HG03520 (cell line): ENCODE measurements around the gene WWOX.

Experiments
- ATAC-seq: cut with Tn5 transposase; IDR thresholded peaks from one replicate; pipeline ENCODE4 v1.9.1; 2021; ENCODE audit warnings: mild to moderate bottlenecking, moderate library complexity; ENCODE audit not compliant: unreplicated experiment

WWOX gene

DNA sequence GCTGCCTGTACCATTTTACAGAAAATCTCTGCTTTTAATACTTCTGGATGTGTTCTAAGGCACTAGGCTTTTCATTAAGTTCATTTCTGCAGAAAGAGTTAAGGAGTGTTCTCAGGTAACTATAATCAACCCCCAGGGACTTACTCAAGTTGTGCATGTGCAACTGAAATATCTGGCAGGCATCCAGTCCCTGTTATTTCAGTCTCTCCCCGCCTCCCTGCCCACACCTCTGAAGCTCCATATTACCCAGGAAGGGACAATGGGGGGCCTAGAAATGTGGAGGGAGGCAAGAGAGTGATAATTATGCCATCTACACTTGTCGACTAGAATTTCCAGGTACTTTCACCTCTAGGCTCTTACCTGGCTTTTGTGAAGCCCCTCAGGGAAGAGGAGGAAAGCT, 1068.9 kb downstream of the WWOX start:
- ATAC-seq: no peak

GRCh38 chr16:79169239-79169638, 1069.8 kb downstream of the WWOX start:
- ATAC-seq: no peak

GRCh38 chr16:79170555-79171246, 1071.2 kb downstream of the WWOX start:
- no peak for ATAC-seq

DNA sequence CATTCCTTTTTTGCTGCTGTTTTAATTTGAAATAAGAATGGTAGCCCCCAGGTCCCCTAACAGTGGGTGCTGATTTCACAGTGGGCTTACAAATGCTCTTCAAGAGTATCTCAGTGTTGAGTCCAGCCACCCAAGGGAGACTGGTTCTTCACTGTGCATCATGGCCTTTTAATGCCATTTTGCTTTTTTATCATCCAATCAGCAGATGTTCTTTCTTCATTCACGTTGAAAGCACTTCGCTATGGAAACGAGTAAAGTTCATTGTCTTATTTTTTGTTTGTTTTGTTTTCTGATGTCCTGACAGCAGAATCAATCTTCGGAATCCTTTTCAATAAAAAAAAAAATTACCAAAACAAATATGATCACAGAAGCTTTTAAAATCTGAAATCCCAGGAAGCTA, 1072.0 kb downstream of the WWOX start:
- ATAC-seq: no peak

DNA sequence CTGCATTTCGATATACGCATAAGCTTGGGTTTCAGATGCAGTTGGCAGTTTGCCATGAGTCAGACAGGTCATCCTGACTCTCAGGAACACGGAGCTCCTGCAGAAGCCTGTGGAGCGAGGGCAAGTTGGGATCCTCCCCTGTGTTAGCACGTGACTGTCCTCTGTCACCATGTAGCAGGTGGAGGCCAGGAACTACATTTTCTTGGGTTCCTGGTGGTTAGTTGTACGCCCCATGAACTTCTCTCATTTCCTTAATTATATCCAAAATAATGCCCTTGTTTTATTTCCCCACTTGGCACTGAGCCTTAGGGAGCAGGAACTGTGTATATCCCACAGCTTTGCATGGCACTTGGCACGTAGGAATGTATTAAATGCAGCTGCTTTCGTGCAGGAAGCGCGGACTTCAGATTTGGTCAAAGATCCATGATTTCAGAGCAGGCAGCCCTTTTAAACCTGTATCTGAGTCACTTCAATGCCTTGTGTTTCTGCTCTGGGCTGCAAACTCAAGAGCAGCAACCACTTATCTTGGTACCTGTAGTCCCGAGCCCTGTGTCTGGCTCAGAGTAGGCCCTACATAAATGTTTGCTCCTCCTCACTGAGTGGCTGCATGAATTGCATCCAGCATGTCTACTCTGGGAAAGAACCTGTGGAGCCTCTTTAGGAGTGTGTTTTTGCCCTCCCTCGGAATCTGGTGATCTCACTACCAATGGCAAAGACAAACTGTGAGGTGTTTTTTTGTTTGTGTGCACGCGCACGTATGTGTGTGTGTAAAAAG, 1072.7 kb downstream of the WWOX start:
- no peak for ATAC-seq

DNA sequence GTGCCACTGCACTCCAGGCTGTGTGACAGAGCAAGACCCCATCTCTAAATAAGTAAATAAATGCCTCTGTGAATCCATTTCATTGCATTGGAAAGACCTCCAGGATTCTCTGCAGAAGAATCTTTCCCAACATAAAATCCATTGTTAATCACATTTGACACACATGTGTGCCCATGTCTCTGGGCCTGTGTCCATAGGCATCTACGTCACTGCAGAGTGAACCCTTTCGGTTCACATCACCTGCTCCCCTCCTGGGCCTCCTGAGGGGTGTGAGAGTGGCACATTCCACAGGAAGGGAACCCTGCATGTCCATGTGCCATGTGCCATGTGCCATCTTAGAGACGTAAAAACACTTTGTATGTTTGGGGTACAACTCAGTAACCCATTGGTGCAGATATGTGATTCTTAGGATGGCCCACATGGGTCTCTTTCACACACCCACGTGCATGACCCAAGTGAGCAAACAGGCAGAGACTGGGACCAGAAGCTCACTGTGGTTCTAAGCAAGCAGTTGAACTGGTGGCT, 1073.6 kb downstream of the WWOX start:
- no peak for ATAC-seq

- ATAC-seq: no peak
Observed at GRCh38 chr16:79173919-79174318, 1074.5 kb downstream of the WWOX start.

DNA sequence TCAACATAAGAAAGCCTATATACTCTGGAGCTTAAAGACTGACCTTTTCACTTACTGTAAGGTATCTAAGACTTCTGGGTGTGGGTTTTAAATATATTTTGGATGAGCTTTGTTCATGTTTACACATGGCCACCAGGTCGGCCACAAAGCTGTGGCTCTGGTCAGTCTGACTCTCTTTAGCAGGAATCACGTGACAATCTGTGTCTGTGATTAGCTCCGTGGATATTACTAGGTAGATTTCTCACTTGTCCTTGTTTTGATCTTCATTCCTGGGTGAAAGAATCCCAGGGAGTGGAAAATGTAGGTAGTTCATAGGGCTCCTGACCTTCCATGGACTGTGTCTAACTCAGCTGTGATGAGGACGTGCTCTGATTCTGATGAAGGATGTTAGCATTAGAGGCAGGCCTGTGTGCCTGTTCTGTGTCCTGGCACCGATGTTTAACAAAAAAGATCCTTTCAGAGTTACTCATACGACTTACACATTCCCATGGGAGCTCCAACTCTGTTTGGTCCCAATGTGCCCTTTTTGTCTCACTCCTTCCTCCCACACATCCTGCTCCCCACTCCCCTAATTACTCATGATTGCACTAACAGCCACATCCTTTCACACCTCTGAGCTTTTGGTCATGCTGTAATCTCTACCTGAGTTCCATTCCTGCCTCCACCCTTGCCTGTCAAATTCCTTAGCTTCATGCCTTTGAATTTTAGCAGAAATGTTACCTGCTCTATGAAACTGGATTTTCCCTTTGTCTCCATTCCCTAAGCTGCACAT, 1076.0 kb downstream of the WWOX start:
- ATAC-seq: no peak

DNA sequence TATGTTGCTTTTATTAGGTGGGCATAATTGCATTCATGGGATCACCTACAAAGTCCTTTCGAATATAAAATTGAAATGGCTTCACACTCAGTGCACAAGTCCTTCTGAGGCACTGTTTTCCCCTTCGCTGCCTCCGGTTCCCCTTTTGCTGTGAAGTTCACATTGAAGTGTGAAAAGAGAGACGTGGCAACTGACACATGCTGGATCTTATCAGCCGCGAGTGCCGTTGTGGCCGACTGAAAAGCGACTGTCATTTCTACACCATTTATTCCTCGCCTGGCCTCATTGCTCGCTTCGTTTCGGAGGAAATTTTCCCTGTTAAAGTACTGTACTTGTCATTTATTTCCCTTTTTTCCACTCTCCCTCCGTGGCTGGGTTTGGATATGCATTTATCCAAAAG, 1077.6 kb downstream of the WWOX start:
- no peak for ATAC-seq

GRCh38 chr16:79181419-79181818, 1082.0 kb downstream of the WWOX start:
- ATAC-seq: no peak

GRCh38 chr16:79182616-79183015, 1083.2 kb downstream of the WWOX start:
- ATAC-seq: no peak

DNA sequence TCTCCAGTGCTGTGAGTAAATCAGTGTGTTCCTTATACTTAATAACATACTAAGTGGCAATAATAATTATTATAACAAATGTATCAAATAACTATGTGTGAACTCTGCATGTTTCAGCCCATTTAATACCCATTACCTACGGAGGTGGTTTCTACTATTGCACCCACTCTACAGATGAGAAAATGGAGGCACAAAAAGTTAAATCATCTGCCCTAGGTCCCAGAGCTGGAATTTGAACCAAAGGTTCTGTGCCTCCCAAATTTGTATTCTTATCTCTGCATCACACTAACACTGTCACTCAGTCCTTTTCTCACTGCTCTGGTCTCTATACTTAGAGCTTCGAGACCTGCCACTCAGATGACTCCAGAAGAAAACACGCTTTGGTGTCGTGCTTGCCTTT, 1084.1 kb downstream of the WWOX start:
- ATAC-seq: no peak

DNA sequence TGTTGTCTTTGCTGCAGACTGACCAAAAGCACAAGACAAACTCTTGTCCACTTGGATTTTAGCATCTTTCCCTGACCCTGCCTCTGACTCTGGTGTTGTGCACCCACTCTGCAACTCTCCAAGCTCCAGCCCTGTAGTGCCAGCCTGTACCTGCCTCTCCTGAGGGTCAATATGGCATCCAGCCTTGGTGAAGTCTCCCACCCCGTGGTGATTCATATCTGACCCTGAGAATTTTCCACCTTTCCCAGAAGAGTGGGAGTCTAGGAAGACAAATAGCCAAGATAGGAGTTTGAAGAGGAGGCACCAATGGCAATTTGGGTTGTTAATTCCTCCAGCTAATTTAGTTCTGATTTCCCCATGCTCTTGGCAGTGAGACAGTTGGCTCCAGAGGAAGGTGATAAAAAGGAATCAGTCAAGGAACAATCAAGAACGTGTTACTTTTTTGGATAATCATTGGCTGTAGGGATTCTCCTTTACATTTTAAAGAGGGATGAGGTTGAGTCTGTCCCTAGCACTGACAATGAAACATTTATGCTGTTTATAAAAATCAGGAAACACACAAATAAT, 1085.1 kb downstream of the WWOX start:
- no peak for ATAC-seq

DNA sequence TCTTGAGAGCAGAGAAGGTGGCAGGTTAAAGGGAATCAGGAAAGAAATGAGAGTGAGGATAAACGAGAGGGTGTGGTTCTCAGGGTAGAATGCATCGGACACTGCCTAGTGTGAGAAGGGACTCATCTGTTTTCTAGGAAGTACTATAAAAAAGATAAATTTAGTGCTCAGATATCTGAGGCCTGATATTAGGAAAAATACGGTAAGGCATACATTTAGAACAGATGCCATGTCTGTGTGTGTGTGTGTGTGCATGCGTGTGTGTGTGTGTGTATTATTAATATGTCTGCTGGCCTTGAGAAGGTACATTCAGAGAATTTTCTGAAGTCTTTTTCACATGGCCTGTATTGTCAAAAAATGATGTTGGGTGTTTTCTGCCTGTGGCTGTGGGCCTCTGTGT, 1086.3 kb downstream of the WWOX start:
- no peak for ATAC-seq

GRCh38 chr16:79186196-79186595, 1086.7 kb downstream of the WWOX start:
- no peak for ATAC-seq

DNA sequence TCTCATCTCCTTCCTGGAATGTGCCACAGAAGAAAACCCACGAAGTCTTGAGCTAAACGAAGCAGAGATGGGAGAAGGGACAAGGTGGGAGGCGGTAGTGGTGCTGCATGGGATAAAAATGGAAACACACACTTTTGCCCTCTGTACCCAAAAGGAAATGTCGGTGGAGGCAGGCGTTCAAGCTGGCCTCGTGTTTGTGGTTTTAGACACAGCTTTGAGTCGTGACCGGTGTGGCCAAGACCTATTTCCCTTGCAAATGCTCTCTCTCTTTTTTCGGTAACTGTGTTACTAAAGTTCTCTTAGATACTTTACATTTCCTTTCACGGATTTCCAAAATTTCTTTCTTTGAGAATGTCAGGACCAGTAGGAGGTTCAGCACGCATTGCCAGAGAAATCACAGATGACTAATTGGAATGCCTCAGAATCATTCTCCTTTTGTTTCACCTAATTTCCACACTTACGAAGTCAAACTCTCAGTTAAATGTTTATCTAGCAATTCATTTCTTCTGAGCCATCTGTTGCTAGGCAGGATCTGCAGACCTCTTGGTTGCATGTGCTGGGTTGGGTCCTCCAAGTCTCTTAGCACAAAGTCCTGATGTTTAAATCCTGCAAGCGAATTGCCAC, 1088.8 kb downstream of the WWOX start:
- no peak for ATAC-seq

- ATAC-seq: no peak
Observed at GRCh38 chr16:79188739-79189122, 1089.3 kb downstream of the WWOX start.

DNA sequence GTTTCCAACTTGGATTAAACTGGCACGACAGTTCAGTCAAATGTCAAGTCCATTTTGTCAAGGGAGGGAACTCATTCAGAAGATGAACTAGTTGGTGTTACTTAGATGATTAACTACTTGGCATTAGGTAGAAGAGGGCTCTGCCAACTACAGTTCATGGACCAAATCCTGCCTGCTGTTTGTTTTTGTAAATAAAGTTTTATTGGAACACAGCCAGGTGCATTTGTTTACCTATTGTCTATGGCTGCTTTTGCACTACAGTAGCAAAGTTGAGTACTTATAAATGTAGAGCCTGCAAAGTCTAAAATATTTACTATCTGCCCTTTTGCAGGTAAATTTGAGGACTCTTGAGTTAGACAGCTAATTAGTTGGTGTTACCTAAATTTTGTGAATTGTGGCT, 1091.1 kb downstream of the WWOX start:
- ATAC-seq: no peak

- no peak for ATAC-seq
Observed at GRCh38 chr16:79191933-79192332, 1092.5 kb downstream of the WWOX start.

DNA sequence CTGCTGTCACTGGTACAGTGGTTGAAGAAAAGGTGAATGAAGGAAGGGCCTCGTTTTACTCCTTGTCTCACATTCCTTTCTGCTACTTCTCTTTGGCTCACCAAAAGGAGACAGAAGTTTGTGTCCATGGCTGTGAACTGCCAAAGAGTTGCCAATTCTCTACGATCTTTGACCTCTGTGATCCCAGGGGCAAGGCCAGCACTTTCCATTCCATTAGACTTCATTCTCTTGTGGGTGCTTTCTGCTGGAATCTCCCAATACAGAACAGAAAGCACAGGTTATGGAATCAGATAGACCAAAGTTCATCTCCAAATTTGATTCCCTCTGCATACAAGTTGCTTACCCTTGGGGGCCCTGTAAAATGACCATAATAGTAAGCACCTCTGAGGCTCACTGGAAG, 1093.5 kb downstream of the WWOX start:
- ATAC-seq: no peak

DNA sequence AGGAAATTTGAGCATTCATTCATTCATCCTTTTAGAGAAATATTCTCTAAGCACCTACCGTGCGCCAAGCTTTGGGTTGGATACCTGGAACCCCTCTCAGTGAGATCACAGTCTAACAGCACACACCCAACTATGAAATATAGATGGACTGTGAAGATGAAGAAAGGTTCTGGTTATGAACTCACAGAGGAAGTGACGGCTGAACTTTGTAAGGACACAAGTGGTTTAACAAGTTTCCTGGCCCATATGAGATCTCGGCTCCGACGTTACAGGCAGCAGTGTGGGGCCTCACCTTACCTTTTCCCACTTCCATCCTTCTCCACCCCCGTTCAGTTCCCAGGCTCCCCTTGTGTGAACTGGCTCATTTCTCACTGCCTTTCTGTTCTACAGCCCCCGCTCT, 1094.8 kb downstream of the WWOX start:
- no peak for ATAC-seq
